ENCODE data around the gene PDCD11. TPM values are rescaled to one million over a fixed set of nuclear protein-coding genes. Genes with fewer than 3 reads are reported as not detected.

Gene PDCD11
- total and polyA plus RNA-seq, 2 experiments from 2014 or later = 17.5 to 26.6 TPM

- in situ Hi-C loops (cut with MboI) = no loop called here
- Histone ChIP-seq H3K79me2 (ENCODE audit: insufficient read depth) (no peaks in the 10 kb centered on the region), H3K4me1 (ENCODE audit: insufficient read depth) (peaks cover 11% of the 10 kb centered on the region), H3K9me2 (ENCODE audit: insufficient read depth) (no peaks in the 10 kb centered on the region), H3K9me3 (ENCODE audit: low read depth) (no peaks in the 10 kb centered on the region), H3K27me3 (replicated peaks; ENCODE audit: insufficient read depth) (no peaks in the 10 kb centered on the region), H3K36me3 (ENCODE audit: low read depth) (no peaks in the 10 kb centered on the region), H3K9ac (no peak overlapping the region), H3K27ac (no peak overlapping the region), H4K20me1 (ENCODE audit: insufficient read depth) (no peaks in the 10 kb centered on the region), H3K4me3 (no peak overlapping the region), H2AFZ (no peak overlapping the region), H3K4me2 (ENCODE audit: unreplicated experiment) (no peak overlapping the region), H3F3A (ENCODE audit: insufficient read depth) (no peaks in the 10 kb centered on the region)
- DNase-seq = no peak
- 63 to 76% methylated on average over 4 of the region's 4 CpGs for WGBS, 2 experiments (ENCODE audit: low coverage in 1 of 2, low lambda C conversion rate in 2 of 2, missing lambda C conversion rate in 2 of 2)
- TF ChIP-seq EZH2phosphoT487 (IDR thresholded peaks at IDR 0.05; ENCODE audit: insufficient read depth, low read depth) = no peak
- TF ChIP-seq EZH2 (IDR thresholded peaks at IDR 0.05; ENCODE audit: insufficient read depth, poor library complexity, severe bottlenecking) = no peak
Observed at GRCh38 chr10:103475437-103475836, 79.0 kb downstream of the PDCD11 start.

- TF ChIP-seq EZH2 (IDR thresholded peaks at IDR 0.05; ENCODE audit: insufficient read depth, poor library complexity, severe bottlenecking) (no peak), EZH2phosphoT487 (IDR thresholded peaks at IDR 0.05; ENCODE audit: insufficient read depth, low read depth) (no peak)
- peak; percentile 30 for DNase-seq
- Histone ChIP-seq H3K79me2 (ENCODE audit: insufficient read depth) (no peaks in the 10 kb centered on the region), H3K4me3 (no peak overlapping the region), H2AFZ (no peak overlapping the region), H3K27me3 (replicated peaks; ENCODE audit: insufficient read depth) (no peaks in the 10 kb centered on the region), H3K9me2 (ENCODE audit: insufficient read depth) (no peaks in the 10 kb centered on the region), H3K36me3 (ENCODE audit: low read depth) (no peaks in the 10 kb centered on the region), H3K4me2 (ENCODE audit: unreplicated experiment) (no peak overlapping the region), H3K9me3 (ENCODE audit: low read depth) (no peaks in the 10 kb centered on the region), H3K4me1 (ENCODE audit: insufficient read depth) (peaks cover 15% of the 10 kb centered on the region), H3K9ac (no peak overlapping the region), H3K27ac (no peak overlapping the region), H4K20me1 (ENCODE audit: insufficient read depth) (no peaks in the 10 kb centered on the region), H3F3A (ENCODE audit: insufficient read depth) (no peaks in the 10 kb centered on the region)
- in situ Hi-C loops (cut with MboI) = no loop called here
- 54 to 55% methylated on average over 11 of the region's 11 CpGs for WGBS, 2 experiments (ENCODE audit: low coverage in 1 of 2, low lambda C conversion rate in 2 of 2, missing lambda C conversion rate in 2 of 2)
Observed at GRCh38 chr10:103476046-103476768, 79.8 kb downstream of the PDCD11 start.

- no peaks in the 10 kb centered on the region for H3F3A ChIP-seq (ENCODE audit: insufficient read depth)
- no peak overlapping the region for H3K4me3 ChIP-seq
- no peaks in the 10 kb centered on the region for H3K9me3 ChIP-seq (ENCODE audit: low read depth)
- H3K36me3 ChIP-seq (ENCODE audit: low read depth) = no peaks in the 10 kb centered on the region
- TF ChIP-seq EZH2 (IDR thresholded peaks at IDR 0.05; ENCODE audit: insufficient read depth, poor library complexity, severe bottlenecking) = no peak
- no peak for TF ChIP-seq EZH2phosphoT487 (IDR thresholded peaks at IDR 0.05; ENCODE audit: insufficient read depth, low read depth)
- H3K4me1 ChIP-seq (ENCODE audit: insufficient read depth) = peaks cover 15% of the 10 kb centered on the region
- H3K9me2 ChIP-seq (ENCODE audit: insufficient read depth) = no peaks in the 10 kb centered on the region
- no peak overlapping the region for H3K9ac ChIP-seq
- H3K27me3 ChIP-seq (replicated peaks; ENCODE audit: insufficient read depth) = no peaks in the 10 kb centered on the region
- no peak overlapping the region for H3K27ac ChIP-seq
- no peak overlapping the region for H3K4me2 ChIP-seq (ENCODE audit: unreplicated experiment)
- H3K79me2 ChIP-seq (ENCODE audit: insufficient read depth) = no peaks in the 10 kb centered on the region
- in situ Hi-C loops (cut with MboI) = no loop called here
- no peak for DNase-seq
- H4K20me1 ChIP-seq (ENCODE audit: insufficient read depth) = no peaks in the 10 kb centered on the region
- WGBS, 2 experiments (ENCODE audit: low coverage in 1 of 2, low lambda C conversion rate in 2 of 2, missing lambda C conversion rate in 2 of 2) = 77% methylated on average over 20 to 22 of the region's 22 CpGs
- H2AFZ ChIP-seq = peak overlapping the region; percentile 45
Observed at GRCh38 chr10:103478671-103479070, 82.2 kb downstream of the PDCD11 start.

- Histone ChIP-seq H4K20me1 (ENCODE audit: insufficient read depth) (no peaks in the 10 kb centered on the region), H3F3A (ENCODE audit: insufficient read depth) (no peaks in the 10 kb centered on the region), H3K9me3 (ENCODE audit: low read depth) (no peaks in the 10 kb centered on the region), H3K9ac (no peak within 1 kb of the TSS), H3K4me3 (no peak within 1 kb of the TSS), H3K79me2 (ENCODE audit: insufficient read depth) (no peaks in the 10 kb centered on the region), H3K27ac (no peak within 1 kb of the TSS), H3K27me3 (replicated peaks; ENCODE audit: insufficient read depth) (no peaks in the 10 kb centered on the region), H2AFZ (peak within 1 kb of the TSS; percentile 45), H3K4me1 (ENCODE audit: insufficient read depth) (peaks cover 15% of the 10 kb centered on the region), H3K9me2 (ENCODE audit: insufficient read depth) (no peaks in the 10 kb centered on the region), H3K4me2 (ENCODE audit: unreplicated experiment) (no peak within 1 kb of the TSS), H3K36me3 (ENCODE audit: low read depth) (no peaks in the 10 kb centered on the region)
- TF ChIP-seq EZH2 (IDR thresholded peaks at IDR 0.05; ENCODE audit: insufficient read depth, poor library complexity, severe bottlenecking) = no peak
- no peak for TF ChIP-seq EZH2phosphoT487 (IDR thresholded peaks at IDR 0.05; ENCODE audit: insufficient read depth, low read depth)
- WGBS, 2 experiments (ENCODE audit: low coverage in 1 of 2, low lambda C conversion rate in 2 of 2, missing lambda C conversion rate in 2 of 2) = 28% methylated on average over 6 to 7 of the region's 7 CpGs
- peak; percentile 64 for DNase-seq
- in situ Hi-C loops (cut with MboI) = no loop called here
Observed at GRCh38 chr10:103479135-103479534, 82.7 kb downstream of the PDCD11 start, which contains the start of gene CALHM3. Gene CALHM3 (minus strand): TSS chr10:103479240. CDS start chr10:103479032, 208 bp downstream.

All from GM23248 (cell line).